K562 (cell line): ENCODE data around the gene RBFOX2. TPM values are rescaled to one million over a fixed set of nuclear protein-coding genes. Genes with fewer than 3 reads are reported as not detected.
A peak's percentile ranks its signal among the peaks of the same experiment; 100 is the strongest.

Experiments
- ATAC-seq: fragments of 200-7000 bp; cut with Tn5 transposase; 3 replicates; pipeline ENCODE4 v1.9.1; 2020; ENCODE audit warnings: moderate library complexity
- BruUV-seq: library from RNA; stranded (reverse); fragments of 400-500 nt; replicated peaks from 2 replicates; lab custom pipeline; 2021; lab: Mats Ljungman, UMichigan
- CTCF ChIA-PET: fragments of 300-600 bp; formaldehyde crosslinking; extraction: SDS; loops from one replicate; lab custom pipeline; 2021; ENCODE audit warnings: low intra/inter-chr PET ratio; lab: Yijun Ruan, JAX
- POLR2A ChIA-PET: fragments of 300-600, 350-650 bp; sonication (Branson Sonifier 250); formaldehyde crosslinking; extraction: SDS; loops from one replicate; lab custom pipeline; 2021; ENCODE audit warnings: antibody characterized with exemption, inconsistent platforms; lab: Yijun Ruan, JAX
- DNase-seq, 4 experiments: peaks; one replicate each; pipeline versions ENCODE4 v3.0.0 to v3.0.0-alpha.2; 2011 to 2018; ENCODE audit warnings: low spot score in 3 of 4, mixed read lengths in 3 of 4; ENCODE audit errors: extremely low read depth in 1 of 4
- FAIRE-seq: peaks from 2 replicates; lab custom pipeline; 2011; peaks lifted over from hg19 to GRCh38; lab: Jason Lieb, UNC
- H2AFZ ChIP-seq: 2 replicates; pipeline ENCODE4 v1.6.0; 2011; ENCODE audit warnings: low read depth, low read length, control low read depth, inconsistent platforms
- H3K27ac ChIP-seq: fragments of 200-600 bp; 3 replicates; pipeline ENCODE4 v1.8.0; 2011; ENCODE audit warnings: low read depth, mild to moderate bottlenecking, control low read depth, inconsistent platforms, low read length, moderate library complexity, mixed read lengths; ENCODE audit errors: extremely low read depth
- H3K27me3 ChIP-seq, 2 experiments: fragments of 300-600 bp in 1 of 2; 2 replicates in 1 of 2; 3 replicates in 1 of 2; pipeline versions ENCODE4 v1.6.0 to v1.8.0; 2011; ENCODE audit warnings: inconsistent platforms in 2 of 2, low read length in 2 of 2, mild to moderate bottlenecking in 1 of 2, mixed read lengths in 1 of 2, moderate library complexity in 1 of 2; ENCODE audit not compliant: control insufficient read depth in 2 of 2, insufficient read depth in 2 of 2
- H3K36me3 ChIP-seq: fragments of 300-600 bp; 3 replicates; pipeline ENCODE4 v1.8.0; 2011; ENCODE audit warnings: mild to moderate bottlenecking, low read length, inconsistent platforms; ENCODE audit not compliant: control insufficient read depth, insufficient read depth
- H3K4me1 ChIP-seq, 2 experiments: fragments of 200-600 bp in 1 of 2; replicated peaks in 1 of 2; 2 replicates in 1 of 2; 3 replicates in 1 of 2; pipeline versions ENCODE4 v1.5.1 to v1.8.0; 2011; ENCODE audit warnings: inconsistent platforms in 2 of 2, low read length in 2 of 2, mild to moderate bottlenecking in 1 of 2, mixed read lengths in 1 of 2, moderate library complexity in 1 of 2; ENCODE audit not compliant: control insufficient read depth in 2 of 2, insufficient read depth in 2 of 2
- H3K4me2 ChIP-seq: 2 replicates; pipeline ENCODE4 v1.6.1; 2011; ENCODE audit warnings: low read length, control low read depth, inconsistent platforms, mixed read lengths; ENCODE audit not compliant: insufficient read depth
- H3K4me3 ChIP-seq: fragments of 200-600 bp; sonication (generic), shearing (Covaris generic); 2 replicates; pipeline ENCODE4 v1.5.1; 2016; ENCODE audit warnings: control low read depth, inconsistent platforms
- H3K79me2 ChIP-seq: fragments of 200-600 bp; 3 replicates; pipeline ENCODE4 v1.8.0; 2011; ENCODE audit warnings: low read length, inconsistent platforms; ENCODE audit not compliant: control insufficient read depth, insufficient read depth
- H3K9ac ChIP-seq, 2 experiments: 2 replicates each; pipeline versions ENCODE4 v1.6.0 to v1.6.1; 2011; ENCODE audit warnings: low read depth in 2 of 2, low read length in 2 of 2, control low read depth in 1 of 2, inconsistent platforms in 1 of 2, mild to moderate bottlenecking in 1 of 2, mixed read lengths in 1 of 2; ENCODE audit not compliant: insufficient read depth in 1 of 2
- H3K9me1 ChIP-seq: one replicate; pipeline ENCODE4 v1.6.0; 2011; ENCODE audit warnings: inconsistent platforms, mild to moderate bottlenecking, low read length, moderate library complexity; ENCODE audit not compliant: control insufficient read depth, insufficient read depth
- H3K9me3 ChIP-seq: replicated peaks from 2 replicates; pipeline ENCODE4 v1.5.1; 2011; ENCODE audit warnings: low read depth, low read length, inconsistent platforms; ENCODE audit not compliant: control insufficient read depth, insufficient read depth
- H4K20me1 ChIP-seq: replicated peaks from 2 replicates; pipeline ENCODE4 v1.6.1; 2011; ENCODE audit warnings: low read length, inconsistent platforms, mixed read lengths; ENCODE audit not compliant: control insufficient read depth, insufficient read depth
- ARID2 ChIP-seq: fragments of 450-650 bp; IDR thresholded peaks from 2 replicates; pipeline ENCODE4 v1.6.1; 2017; ENCODE audit warnings: antibody characterized with exemption, mild to moderate bottlenecking
- ATF1 ChIP-seq, 2 experiments: fragments of 450-650 bp in 1 of 2; IDR thresholded peaks; 2 replicates each; pipeline ENCODE4 v1.6.1; 2016; ENCODE audit warnings: missing compliant biosample characterization in 1 of 2, missing genetic modification characterization in 1 of 2
- BMI1 ChIP-seq: fragments of 150-350 bp; IDR thresholded peaks from 2 replicates; pipeline ENCODE4 v1.6.1; 2014; ENCODE audit warnings: low read length
- C11orf30 ChIP-seq: fragments of 450-650 bp; IDR thresholded peaks from 2 replicates; pipeline ENCODE4 v1.6.1; 2016; ENCODE audit warnings: low read depth, mild to moderate bottlenecking
- EP400 ChIP-seq: fragments of 450-650 bp; IDR thresholded peaks from 2 replicates; pipeline ENCODE4 v1.6.1; 2017; ENCODE audit warnings: antibody characterized with exemption, mild to moderate bottlenecking, moderate library complexity
- POU5F1 ChIP-seq: fragments of 150-350 bp; IDR thresholded peaks from 2 replicates; pipeline ENCODE4 v1.6.1; 2014; ENCODE audit warnings: borderline replicate concordance, low read length, low read depth, mild to moderate bottlenecking; ENCODE audit not compliant: partially characterized antibody
- SMC3 ChIP-seq: conservative IDR thresholded peaks from 2 replicates; pipeline ENCODE4 v1.6.1; 2011; ENCODE audit warnings: low read depth, low read length, improper control_type of control experiment; ENCODE audit not compliant: insufficient read depth
- ZNF644 ChIP-seq: fragments of 200-800 bp; sonication (Bioruptor generic); IDR thresholded peaks from 2 replicates; pipeline ENCODE4 v1.6.1; 2016; ENCODE audit warnings: low read depth, missing genetic modification characterization, missing compliant biosample characterization
- ZNF699 ChIP-seq: fragments of 250-450 bp; sonication (Bioruptor Pico); IDR thresholded peaks from 2 replicates; pipeline ENCODE4 v1.8.0; 2021; ENCODE audit warnings: mild to moderate bottlenecking, moderate library complexity; ENCODE audit not compliant: insufficient replicate concordance
- WGBS: fragments of 100-300 bp; shearing (Covaris generic); methylation state at CpG from one replicate; pipeline ENCODE4 v1.1.6; 2016; ENCODE audit warnings: low coverage, mixed read lengths; ENCODE audit not compliant: insufficient coverage; ENCODE audit errors: missing lambda C conversion rate; 5-methylcytosine and 5-hydroxymethylcytosine counted together
- in situ Hi-C: fragments of 300-500 bp; cut with MboI; formaldehyde crosslinking; loops from 4 replicates; pipeline ENCODE4 v1.15.0; 2018; ENCODE audit warnings: inconsistent platforms, mixed read lengths
- intact Hi-C: fragments of 100-400 bp; cut with micrococcal nuclease; formaldehyde crosslinking; loops from 2 replicates; pipeline ENCODE4 v1.14.2; 2022
- polyA plus RNA-seq, 8 experiments: library from polyadenylated mRNA; depleted of rRNA in 4 of 8; stranded (reverse) in 5 of 8; unstranded in 3 of 8; fragments of >200 nt; fragmentation: Nextera tagmentation in 2 of 8; fragmentation: Illumina TruSeq in 1 of 8; extraction: Ambion mirVana in 2 of 8; extraction: Trizol in 1 of 8; gene quantifications; 2 replicates each; pipeline versions ENCODE4 v1.2.1 to v1.2.3, GENCODE V29; 2011 to 2014; ENCODE audit warnings: inconsistent platforms in 1 of 8, missing spikeins in 1 of 8
- total RNA-seq, 7 experiments: library from RNA; depleted of rRNA in 6 of 7; stranded (reverse); fragments of >200 nt in 6 of 7; fragmentation: Illumina TruSeq in 2 of 7; extraction: Trizol in 2 of 7; gene quantifications; 2 replicates each; pipeline versions ENCODE4 v1.2.1 to v1.2.3, GENCODE V29; 2011 to 2021; ENCODE audit warnings: low replicate concordance in 1 of 7
- TF ChIP-seq, protein P1 (sequence below), 2 experiments: fragments of 200-800 bp in 1 of 2; sonication (Bioruptor generic) in 1 of 2; sonication (generic) in 1 of 2; formaldehyde crosslinking in 1 of 2; IDR thresholded peaks in 1 of 2; conservative IDR thresholded peaks in 1 of 2; 2 replicates each; pipeline versions ENCODE4 v1.5.0 to v1.6.1; 2016 to 2020; ENCODE audit warnings: missing compliant biosample characterization in 1 of 2, missing genetic modification characterization in 1 of 2, missing genetic modification reagents in 1 of 2
- TF ChIP-seq, protein P2 (sequence below): fragments of 250-450 bp; sonication (Bioruptor Pico); IDR thresholded peaks from 2 replicates; pipeline ENCODE4 v1.5.0; 2022; ENCODE audit warnings: mild to moderate bottlenecking
- TF ChIP-seq, protein P3 (sequence below): fragments of 200-800 bp; sonication (Bioruptor generic); IDR thresholded peaks from 2 replicates; pipeline ENCODE4 v1.6.1; 2016; ENCODE audit warnings: missing genetic modification characterization, missing compliant biosample characterization

RBFOX2 gene
- total and polyA plus RNA-seq, 9 of the 15 experiments (the other 6 are each of a cell fraction or from before 2014, with no cell fraction given): 5.8 to 24.8 (median 14.2) TPM

DNA sequence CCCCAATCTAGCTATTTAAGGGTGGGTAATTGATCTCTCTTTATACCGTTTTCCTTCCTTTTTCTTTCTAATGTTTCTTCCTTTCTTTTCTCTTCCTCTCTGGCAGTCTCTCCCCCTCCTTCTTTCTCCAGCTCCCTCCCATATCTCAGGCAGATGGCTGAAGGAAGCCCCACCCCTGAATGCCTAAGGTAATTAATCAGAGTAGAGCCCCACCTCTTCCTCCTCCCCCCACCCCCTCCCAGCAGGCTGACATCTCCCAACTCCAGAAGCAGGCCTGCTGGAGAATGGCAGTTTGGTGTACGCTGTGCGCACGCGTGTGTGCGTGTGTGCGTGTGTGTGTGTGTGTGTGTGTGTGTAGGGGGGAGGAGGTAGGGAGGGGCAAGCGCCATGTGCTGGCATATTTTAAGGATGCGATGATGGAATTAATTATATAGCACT is 188.3 kb downstream of the RBFOX2 start:
- H3K27me3 ChIP-seq: no peaks in the 10 kb centered on the region
- H3K36me3 ChIP-seq: no peaks in the 10 kb centered on the region
- DNase-seq (peak; percentile 83 to 92 (median 85)), ATAC-seq (peak; percentile 98), FAIRE-seq (peak; percentile 91)
- H3K9ac ChIP-seq: peak overlapping the region in 1 of 2 experiments; percentile 7; a peak in 2 of 4 replicates
- peaks cover 3 to 13% of the 10 kb centered on the region in 2 experiments; a peak in 2 of 5 replicates for H3K4me1 ChIP-seq
- 0 out of 3 replicates have a peak, but pooled peaks cover 3% of the 10 kb centered on the region for H3K79me2 ChIP-seq
- no peaks in the 10 kb centered on the region for H3K9me3 ChIP-seq
- intact Hi-C loops (loop anchor here (10.0 kb wide), 2 partner anchors 74 to 116 kb away; no protein-coding TSS in a partner anchor), in situ Hi-C loops (no loop called here)
- H3K9me1 ChIP-seq: no peaks in the 10 kb centered on the region
- peak overlapping the region; percentile 64 for H3K4me2 ChIP-seq
- CTCF ChIA-PET: no interaction called here
- POLR2A ChIA-PET: interaction anchor here (0.5 to 1.3 kb wide), 5 partner anchors 12 to 407 kb away, joined by 3 to 5 read pairs (median 4); no protein-coding TSS in a partner anchor
- H2AFZ ChIP-seq: peak overlapping the region; percentile 17; the same call in 1 of the 2 replicates
- H3K4me3 ChIP-seq: peak overlapping the region; percentile 38
- H3K27ac ChIP-seq: no peak overlapping the region
- H4K20me1 ChIP-seq: no peaks in the 10 kb centered on the region
- BruUV-seq: no TSS peak
- WGBS: no CpG with 5 or more reads among the region's 9 CpGs
- TF ChIP-seq EP400 (peak; percentile 72), ZNF644 (tag) (no peak), C11orf30 (no peak), ARID2 (no peak), ATF1 (CRISPR knock-in tag; IDR thresholded peaks at IDR 0.05) (no peak), ATF1 (tag; IDR thresholded peaks at IDR 0.05) (0 out of 2 replicates have a peak, but pooled peaks have one; percentile 34), ZNF699 (no peak), POU5F1 (no peak), BMI1 (no peak), SMC3 (no peak)
- TF ChIP-seq, protein P1, sequence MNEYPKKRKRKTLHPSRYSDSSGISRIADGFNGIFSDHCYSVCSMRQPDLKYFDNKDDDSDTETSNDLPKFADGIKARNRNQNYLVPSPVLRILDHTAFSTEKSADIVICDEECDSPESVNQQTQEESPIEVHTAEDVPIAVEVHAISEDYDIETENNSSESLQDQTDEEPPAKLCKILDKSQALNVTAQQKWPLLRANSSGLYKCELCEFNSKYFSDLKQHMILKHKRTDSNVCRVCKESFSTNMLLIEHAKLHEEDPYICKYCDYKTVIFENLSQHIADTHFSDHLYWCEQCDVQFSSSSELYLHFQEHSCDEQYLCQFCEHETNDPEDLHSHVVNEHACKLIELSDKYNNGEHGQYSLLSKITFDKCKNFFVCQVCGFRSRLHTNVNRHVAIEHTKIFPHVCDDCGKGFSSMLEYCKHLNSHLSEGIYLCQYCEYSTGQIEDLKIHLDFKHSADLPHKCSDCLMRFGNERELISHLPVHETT (CRISPR knock-in tag; conservative IDR thresholded peaks at IDR 0.05 in 1 of 2, IDR thresholded peaks at IDR 0.05 in 1 of 2): no peak
- TF ChIP-seq, protein P2, sequence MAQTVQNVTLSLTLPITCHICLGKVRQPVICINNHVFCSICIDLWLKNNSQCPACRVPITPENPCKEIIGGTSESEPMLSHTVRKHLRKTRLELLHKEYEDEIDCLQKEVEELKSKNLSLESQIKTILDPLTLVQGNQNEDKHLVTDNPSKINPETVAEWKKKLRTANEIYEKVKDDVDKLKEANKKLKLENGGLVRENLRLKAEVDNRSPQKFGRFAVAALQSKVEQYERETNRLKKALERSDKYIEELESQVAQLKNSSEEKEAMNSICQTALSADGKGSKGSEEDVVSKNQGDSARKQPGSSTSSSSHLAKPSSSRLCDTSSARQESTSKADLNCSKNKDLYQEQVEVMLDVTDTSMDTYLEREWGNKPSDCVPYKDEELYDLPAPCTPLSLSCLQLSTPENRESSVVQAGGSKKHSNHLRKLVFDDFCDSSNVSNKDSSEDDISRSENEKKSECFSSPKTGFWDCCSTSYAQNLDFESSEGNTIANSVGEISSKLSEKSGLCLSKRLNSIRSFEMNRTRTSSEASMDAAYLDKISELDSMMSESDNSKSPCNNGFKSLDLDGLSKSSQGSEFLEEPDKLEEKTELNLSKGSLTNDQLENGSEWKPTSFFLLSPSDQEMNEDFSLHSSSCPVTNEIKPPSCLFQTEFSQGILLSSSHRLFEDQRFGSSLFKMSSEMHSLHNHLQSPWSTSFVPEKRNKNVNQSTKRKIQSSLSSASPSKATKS (CRISPR knock-in tag): no peak
- TF ChIP-seq, protein P3, sequence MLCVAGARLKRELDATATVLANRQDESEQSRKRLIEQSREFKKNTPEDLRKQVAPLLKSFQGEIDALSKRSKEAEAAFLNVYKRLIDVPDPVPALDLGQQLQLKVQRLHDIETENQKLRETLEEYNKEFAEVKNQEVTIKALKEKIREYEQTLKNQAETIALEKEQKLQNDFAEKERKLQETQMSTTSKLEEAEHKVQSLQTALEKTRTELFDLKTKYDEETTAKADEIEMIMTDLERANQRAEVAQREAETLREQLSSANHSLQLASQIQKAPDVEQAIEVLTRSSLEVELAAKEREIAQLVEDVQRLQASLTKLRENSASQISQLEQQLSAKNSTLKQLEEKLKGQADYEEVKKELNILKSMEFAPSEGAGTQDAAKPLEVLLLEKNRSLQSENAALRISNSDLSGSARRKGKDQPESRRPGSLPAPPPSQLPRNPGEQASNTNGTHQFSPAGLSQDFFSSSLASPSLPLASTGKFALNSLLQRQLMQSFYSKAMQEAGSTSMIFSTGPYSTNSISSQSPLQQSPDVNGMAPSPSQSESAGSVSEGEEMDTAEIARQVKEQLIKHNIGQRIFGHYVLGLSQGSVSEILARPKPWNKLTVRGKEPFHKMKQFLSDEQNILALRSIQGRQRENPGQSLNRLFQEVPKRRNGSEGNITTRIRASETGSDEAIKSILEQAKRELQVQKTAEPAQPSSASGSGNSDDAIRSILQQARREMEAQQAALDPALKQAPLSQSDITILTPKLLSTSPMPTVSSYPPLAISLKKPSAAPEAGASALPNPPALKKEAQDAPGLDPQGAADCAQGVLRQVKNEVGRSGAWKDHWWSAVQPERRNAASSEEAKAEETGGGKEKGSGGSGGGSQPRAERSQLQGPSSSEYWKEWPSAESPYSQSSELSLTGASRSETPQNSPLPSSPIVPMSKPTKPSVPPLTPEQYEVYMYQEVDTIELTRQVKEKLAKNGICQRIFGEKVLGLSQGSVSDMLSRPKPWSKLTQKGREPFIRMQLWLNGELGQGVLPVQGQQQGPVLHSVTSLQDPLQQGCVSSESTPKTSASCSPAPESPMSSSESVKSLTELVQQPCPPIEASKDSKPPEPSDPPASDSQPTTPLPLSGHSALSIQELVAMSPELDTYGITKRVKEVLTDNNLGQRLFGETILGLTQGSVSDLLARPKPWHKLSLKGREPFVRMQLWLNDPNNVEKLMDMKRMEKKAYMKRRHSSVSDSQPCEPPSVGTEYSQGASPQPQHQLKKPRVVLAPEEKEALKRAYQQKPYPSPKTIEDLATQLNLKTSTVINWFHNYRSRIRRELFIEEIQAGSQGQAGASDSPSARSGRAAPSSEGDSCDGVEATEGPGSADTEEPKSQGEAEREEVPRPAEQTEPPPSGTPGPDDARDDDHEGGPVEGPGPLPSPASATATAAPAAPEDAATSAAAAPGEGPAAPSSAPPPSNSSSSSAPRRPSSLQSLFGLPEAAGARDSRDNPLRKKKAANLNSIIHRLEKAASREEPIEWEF (CRISPR knock-in tag): no peak
